ENCODE data around the gene L3MBTL4. TPM values are rescaled to one million over a fixed set of nuclear protein-coding genes. Genes with fewer than 3 reads are reported as not detected.
"Not testable (repeated sequence)": the region's sequence is repeated elsewhere in the genome, so short reads cannot be mapped to it uniquely, and the experiment has no call there.

The L3MBTL4 gene
- total and polyA plus RNA-seq, 4 donors, result 0.26 to 4.2 (median 2.0) TPM

GRCh38 chr18:6269660-6270332 lies 144.9 kb downstream of the L3MBTL4 start:
- H3K9me3 ChIP-seq (ENCODE audit: control insufficient read depth, low read length), result no peaks in the 10 kb centered on the region
- no peak overlapping the region for H3K27ac ChIP-seq (ENCODE audit: low read depth in 1 of 2, low read length in 2 of 2)
- H3K27me3 ChIP-seq (ENCODE audit: control insufficient read depth in 1 of 2, insufficient read depth in 2 of 2, low read length in 1 of 2), result peaks cover 0 to 1% of the 10 kb centered on the region in 2 donors
- H3K4me1 ChIP-seq (ENCODE audit: control insufficient read depth in 1 of 2, insufficient read depth in 2 of 2, low read length in 2 of 2), result no peaks in the 10 kb centered on the region
- H3K4me3 ChIP-seq (ENCODE audit: low read length in 2 of 2), result no peak overlapping the region
- H3K36me3 ChIP-seq (ENCODE audit: control insufficient read depth in 1 of 2, insufficient read depth in 2 of 2, low read length in 1 of 2), result no peaks in the 10 kb centered on the region
- 80 to 85% methylated on average over 12 of the region's 12 CpGs for WGBS, 2 donors
- intact Hi-C loops (cut with DNase I), result no loop called here
- DNase-seq, result no peak
- no peak for ATAC-seq (ENCODE audit: low FRiP score)

DNA sequence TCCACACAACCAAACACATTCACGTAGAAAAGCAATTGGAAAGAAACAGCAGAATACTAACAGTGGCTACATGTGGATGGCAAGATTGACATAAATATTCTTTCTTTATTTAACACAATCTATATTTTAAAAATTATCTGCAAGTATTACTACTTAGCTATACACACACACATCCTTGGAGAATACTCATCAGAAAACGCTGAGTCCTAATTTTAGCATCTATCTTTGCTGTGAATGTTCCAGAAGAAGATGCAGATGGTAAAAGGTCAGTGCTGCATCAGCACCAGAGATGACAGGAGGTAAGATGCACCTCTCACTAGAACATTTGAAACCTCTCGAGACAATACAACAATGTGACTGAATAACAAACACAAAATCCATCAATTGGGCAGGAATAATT lies 148.5 kb downstream of the L3MBTL4 start:
- no peak overlapping the region for H3K4me3 ChIP-seq (ENCODE audit: low read length in 2 of 2)
- H3K27ac ChIP-seq (ENCODE audit: low read depth in 1 of 2, low read length in 2 of 2), result no peak overlapping the region
- WGBS, 2 donors, result 80% methylated on average over 3 of the region's 3 CpGs
- no peaks in the 10 kb centered on the region for H3K4me1 ChIP-seq (ENCODE audit: control insufficient read depth in 1 of 2, insufficient read depth in 2 of 2, low read length in 2 of 2)
- H3K27me3 ChIP-seq (ENCODE audit: control insufficient read depth in 1 of 2, insufficient read depth in 2 of 2, low read length in 1 of 2), result peaks cover 0 to 1% of the 10 kb centered on the region in 2 donors
- H3K36me3 ChIP-seq (ENCODE audit: control insufficient read depth in 1 of 2, insufficient read depth in 2 of 2, low read length in 1 of 2), result no peaks in the 10 kb centered on the region
- ATAC-seq (ENCODE audit: low FRiP score) (no peak), DNase-seq (no peak)
- no peaks in the 10 kb centered on the region for H3K9me3 ChIP-seq (ENCODE audit: control insufficient read depth, low read length)
- intact Hi-C loops (cut with DNase I), result no loop called here

DNA sequence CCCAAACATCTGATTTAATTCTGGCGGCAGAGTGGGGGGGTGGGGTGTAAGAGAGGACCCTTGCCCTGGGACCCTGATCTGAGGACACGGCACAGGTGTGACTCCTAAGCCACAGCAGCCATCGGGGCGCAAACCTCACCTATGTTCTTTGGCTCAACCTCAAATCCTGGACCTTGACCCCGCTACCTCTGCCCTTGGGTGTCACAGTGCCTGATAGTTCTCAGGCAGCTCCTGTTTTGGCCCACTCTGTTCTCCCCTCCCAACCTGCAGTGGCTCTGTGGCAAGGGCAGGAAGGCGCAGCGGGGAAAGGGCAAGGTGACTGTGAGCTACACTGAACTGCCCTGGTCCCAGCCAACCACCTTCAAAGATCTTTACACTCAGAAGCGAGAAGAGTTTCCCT lies 152.8 kb downstream of the L3MBTL4 start:
- Histone ChIP-seq H3K27me3 (ENCODE audit: control insufficient read depth in 1 of 2, insufficient read depth in 2 of 2, low read length in 1 of 2) (no peaks in the 10 kb centered on the region), H3K27ac (ENCODE audit: low read depth in 1 of 2, low read length in 2 of 2) (no peak overlapping the region), H3K36me3 (ENCODE audit: control insufficient read depth in 1 of 2, insufficient read depth in 2 of 2, low read length in 1 of 2) (no peaks in the 10 kb centered on the region), H3K4me1 (ENCODE audit: control insufficient read depth in 1 of 2, insufficient read depth in 2 of 2, low read length in 2 of 2) (no peaks in the 10 kb centered on the region), H3K9me3 (ENCODE audit: control insufficient read depth, low read length) (peaks cover 3% of the 10 kb centered on the region), H3K4me3 (ENCODE audit: low read length in 2 of 2) (no peak overlapping the region)
- intact Hi-C loops (cut with DNase I), result no loop called here
- 95 to 97% methylated on average over 8 of the region's 8 CpGs for WGBS, 2 donors
- DNase-seq (no peak), ATAC-seq (ENCODE audit: low FRiP score) (no peak)

DNA sequence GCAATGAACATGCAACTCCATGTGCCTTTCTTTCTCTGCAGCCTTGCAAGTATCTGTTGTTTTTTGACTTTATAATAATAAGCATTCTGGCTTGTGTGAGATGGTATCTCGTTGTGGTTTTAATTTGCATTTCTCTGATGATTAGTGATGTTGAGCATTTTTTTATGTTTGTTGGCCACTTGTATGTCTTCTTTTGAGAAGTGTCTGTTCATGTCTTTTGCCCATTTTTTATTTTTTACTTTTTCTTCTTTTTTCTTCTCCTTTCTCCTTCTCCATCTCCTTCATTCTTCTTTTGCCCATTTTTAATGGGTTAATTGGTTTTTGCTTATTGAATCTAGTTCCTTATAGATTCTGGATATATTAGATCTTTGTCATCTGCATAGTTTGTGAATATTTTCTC lies 155.4 kb downstream of the L3MBTL4 start:
- DNase-seq; H3K4me1 ChIP-seq (ENCODE audit: control insufficient read depth in 1 of 2, insufficient read depth in 2 of 2, low read length in 2 of 2); H3K9me3 ChIP-seq (ENCODE audit: control insufficient read depth, low read length); H3K27ac ChIP-seq (ENCODE audit: low read depth in 1 of 2, low read length in 2 of 2); H3K4me3 ChIP-seq (ENCODE audit: low read length in 2 of 2); H3K36me3 ChIP-seq (ENCODE audit: control insufficient read depth in 1 of 2, insufficient read depth in 2 of 2, low read length in 1 of 2); ATAC-seq (ENCODE audit: low FRiP score); H3K27me3 ChIP-seq (ENCODE audit: control insufficient read depth in 1 of 2, insufficient read depth in 2 of 2, low read length in 1 of 2); intact Hi-C loops (cut with DNase I): not testable (repeated sequence)
- WGBS, 2 donors, result 86 to 88% methylated on average over 1 of the region's 1 CpG

- H3K4me3 ChIP-seq (ENCODE audit: low read length in 2 of 2), result no peak overlapping the region
- 93 to 94% methylated on average over 3 of the region's 3 CpGs for WGBS, 2 donors
- intact Hi-C loops (cut with DNase I), result no loop called here
- no peaks in the 10 kb centered on the region for H3K36me3 ChIP-seq (ENCODE audit: control insufficient read depth in 1 of 2, insufficient read depth in 2 of 2, low read length in 1 of 2)
- no peak overlapping the region for H3K27ac ChIP-seq (ENCODE audit: low read depth in 1 of 2, low read length in 2 of 2)
- DNase-seq, result no peak
- H3K27me3 ChIP-seq (ENCODE audit: control insufficient read depth in 1 of 2, insufficient read depth in 2 of 2, low read length in 1 of 2), result no peaks in the 10 kb centered on the region
- H3K4me1 ChIP-seq (ENCODE audit: control insufficient read depth in 1 of 2, insufficient read depth in 2 of 2, low read length in 2 of 2), result peaks cover 1 to 4% of the 10 kb centered on the region in 2 donors
- ATAC-seq (ENCODE audit: low FRiP score), result no peak
- H3K9me3 ChIP-seq (ENCODE audit: control insufficient read depth, low read length), result peaks cover 3% of the 10 kb centered on the region
Observed at GRCh38 chr18:6257950-6258349, 156.8 kb downstream of the L3MBTL4 start.

DNA sequence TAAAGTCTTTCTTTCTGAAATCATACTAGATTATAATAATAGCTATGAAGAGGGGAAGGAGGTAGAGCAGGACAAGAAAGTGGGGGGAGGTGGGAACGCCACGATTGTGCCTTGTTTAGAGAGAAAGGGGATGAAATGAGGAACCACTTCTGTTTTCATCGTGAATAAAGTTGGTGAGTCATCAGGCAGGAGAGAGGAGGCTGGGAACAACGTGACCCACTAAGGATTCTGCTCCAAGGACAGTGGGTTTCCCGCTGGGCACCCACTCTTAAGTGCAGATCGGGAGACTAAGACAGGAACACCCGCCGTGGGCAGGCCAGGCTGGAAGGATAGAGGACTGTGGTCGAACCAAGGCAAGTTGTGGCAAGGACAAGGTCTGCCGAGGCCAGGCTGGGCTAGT lies 158.2 kb downstream of the L3MBTL4 start:
- peak; percentile 15 for ATAC-seq (ENCODE audit: low FRiP score)
- Histone ChIP-seq H3K36me3 (ENCODE audit: control insufficient read depth in 1 of 2, insufficient read depth in 2 of 2, low read length in 1 of 2) (no peaks in the 10 kb centered on the region), H3K27me3 (ENCODE audit: control insufficient read depth in 1 of 2, insufficient read depth in 2 of 2, low read length in 1 of 2) (no peaks in the 10 kb centered on the region), H3K27ac (ENCODE audit: low read depth in 1 of 2, low read length in 2 of 2) (no peak overlapping the region), H3K4me1 (ENCODE audit: control insufficient read depth in 1 of 2, insufficient read depth in 2 of 2, low read length in 2 of 2) (peaks cover 1 to 4% of the 10 kb centered on the region in 2 donors), H3K9me3 (ENCODE audit: control insufficient read depth, low read length) (peaks cover 3% of the 10 kb centered on the region), H3K4me3 (ENCODE audit: low read length in 2 of 2) (no peak overlapping the region)
- DNase-seq, result peak in 1 of 2 donors; percentile 46
- intact Hi-C loops (cut with DNase I), result no loop called here
- 48 to 51% methylated on average over 10 of the region's 10 CpGs for WGBS, 2 donors

DNA sequence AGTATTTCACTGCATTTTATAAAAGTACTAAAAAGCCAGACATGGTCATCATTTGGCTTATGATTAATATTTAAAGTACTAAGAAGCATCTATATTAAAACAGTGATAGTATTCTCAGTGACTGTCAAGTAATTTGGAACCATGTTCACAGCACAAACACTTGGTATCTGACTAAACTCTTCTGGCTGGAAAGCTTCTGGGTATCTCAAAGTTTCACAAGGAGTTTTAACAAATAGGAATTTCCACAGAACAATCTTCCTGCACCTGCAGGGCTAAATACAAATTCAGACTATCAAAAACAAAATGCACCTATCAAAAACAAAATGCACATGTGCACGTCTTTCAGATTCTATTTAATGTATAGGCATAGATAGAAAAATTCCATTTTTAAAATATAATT lies 158.8 kb downstream of the L3MBTL4 start:
- no peak overlapping the region for H3K27ac ChIP-seq (ENCODE audit: low read depth in 1 of 2, low read length in 2 of 2)

DNA sequence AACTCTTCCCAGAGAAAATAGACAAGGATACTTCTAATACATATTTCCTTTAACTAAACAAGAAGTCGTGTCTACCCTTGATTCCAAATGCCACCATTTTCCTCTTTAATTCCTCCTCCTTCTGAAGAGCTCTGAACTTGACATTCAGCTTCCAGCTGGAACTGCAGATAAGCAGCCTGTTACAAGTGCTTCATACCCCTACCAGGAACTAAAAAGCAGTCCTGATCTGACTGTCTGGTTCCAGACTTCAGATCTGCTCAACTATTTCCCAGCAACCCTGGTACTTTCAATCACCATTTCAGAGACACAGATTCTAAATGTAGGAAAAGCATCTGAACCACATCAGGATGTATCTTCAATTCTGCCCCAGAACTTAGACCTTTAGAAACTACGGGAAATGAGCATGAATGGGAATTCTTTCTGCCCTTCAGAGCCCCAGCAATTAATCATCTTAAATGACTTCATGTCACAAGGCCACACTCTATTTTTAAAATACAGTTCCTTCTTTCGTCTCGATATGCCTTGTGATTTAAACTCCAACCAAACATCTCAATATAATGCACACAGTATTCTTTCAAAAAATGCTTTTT lies 159.5 kb downstream of the L3MBTL4 start:
- ATAC-seq (ENCODE audit: low FRiP score), result no peak
- Histone ChIP-seq H3K36me3 (ENCODE audit: control insufficient read depth in 1 of 2, insufficient read depth in 2 of 2, low read length in 1 of 2) (no peaks in the 10 kb centered on the region), H3K4me3 (ENCODE audit: low read length in 2 of 2) (no peak overlapping the region), H3K27me3 (ENCODE audit: control insufficient read depth in 1 of 2, insufficient read depth in 2 of 2, low read length in 1 of 2) (no peaks in the 10 kb centered on the region), H3K4me1 (ENCODE audit: control insufficient read depth in 1 of 2, insufficient read depth in 2 of 2, low read length in 2 of 2) (peaks cover 1 to 4% of the 10 kb centered on the region in 2 donors), H3K27ac (ENCODE audit: low read depth in 1 of 2, low read length in 2 of 2) (peak overlapping the region; percentile 76 to 81), H3K9me3 (ENCODE audit: control insufficient read depth, low read length) (peaks cover 3% of the 10 kb centered on the region)
- no peak for DNase-seq
- intact Hi-C loops (cut with DNase I), result no loop called here
- whole genome bisulfite sequencing, 2 donors, result 5% methylated on average over 4 of the region's 4 CpGs

More for the DNA sequence above, 158.8 kb downstream of the L3MBTL4 start:
- no peak overlapping the region for H3K4me3 ChIP-seq (ENCODE audit: low read length in 2 of 2)
- intact Hi-C loops (cut with DNase I), result no loop called here
- no peak for ATAC-seq (ENCODE audit: low FRiP score)
- 58 to 60% methylated on average over 1 of the region's 1 CpG for WGBS, 2 donors
- no peak for DNase-seq
- no peaks in the 10 kb centered on the region for H3K27me3 ChIP-seq (ENCODE audit: control insufficient read depth in 1 of 2, insufficient read depth in 2 of 2, low read length in 1 of 2)
- peaks cover 3% of the 10 kb centered on the region for H3K9me3 ChIP-seq (ENCODE audit: control insufficient read depth, low read length)
- peaks cover 1 to 4% of the 10 kb centered on the region in 2 donors for H3K4me1 ChIP-seq (ENCODE audit: control insufficient read depth in 1 of 2, insufficient read depth in 2 of 2, low read length in 2 of 2)
- no peaks in the 10 kb centered on the region for H3K36me3 ChIP-seq (ENCODE audit: control insufficient read depth in 1 of 2, insufficient read depth in 2 of 2, low read length in 1 of 2)

- intact Hi-C loops (cut with DNase I), result no loop called here
- Histone ChIP-seq H3K4me3 (ENCODE audit: low read length in 2 of 2) (no peak overlapping the region), H3K27ac (ENCODE audit: low read depth in 1 of 2, low read length in 2 of 2) (no peak overlapping the region), H3K36me3 (ENCODE audit: control insufficient read depth in 1 of 2, insufficient read depth in 2 of 2, low read length in 1 of 2) (no peaks in the 10 kb centered on the region), H3K9me3 (ENCODE audit: control insufficient read depth, low read length) (peaks cover 3% of the 10 kb centered on the region), H3K4me1 (ENCODE audit: control insufficient read depth in 1 of 2, insufficient read depth in 2 of 2, low read length in 2 of 2) (peaks cover 1 to 4% of the 10 kb centered on the region in 2 donors), H3K27me3 (ENCODE audit: control insufficient read depth in 1 of 2, insufficient read depth in 2 of 2, low read length in 1 of 2) (no peaks in the 10 kb centered on the region)
- DNase-seq (no peak), ATAC-seq (ENCODE audit: low FRiP score) (no peak)
Observed at GRCh38 chr18:6254456-6254855, 160.3 kb downstream of the L3MBTL4 start.
